SK-N-SH (cell line): ENCODE measurements around the gene ERVW-1.

ENCODE experiments used
- EZH2phosphoT487 ChIP-seq: fragments of 200-600 bp; sonication (generic); IDR thresholded peaks from 2 replicates; pipeline ENCODE4 v1.6.1; 2017; ENCODE audit warnings: low read depth, mixed run types, mild to moderate bottlenecking, antibody characterized with exemption, moderate library complexity, borderline replicate concordance
- POLR2AphosphoS5 ChIP-seq: IDR thresholded peaks from 2 replicates; pipeline ENCODE4 v1.6.1; 2012; ENCODE audit warnings: low read depth, low read length
- TAF1 ChIP-seq: IDR thresholded peaks from 2 replicates; pipeline ENCODE4 v1.6.1; 2012; ENCODE audit warnings: low read depth, mild to moderate bottlenecking, low read length, moderate library complexity, borderline replicate concordance

DNA sequence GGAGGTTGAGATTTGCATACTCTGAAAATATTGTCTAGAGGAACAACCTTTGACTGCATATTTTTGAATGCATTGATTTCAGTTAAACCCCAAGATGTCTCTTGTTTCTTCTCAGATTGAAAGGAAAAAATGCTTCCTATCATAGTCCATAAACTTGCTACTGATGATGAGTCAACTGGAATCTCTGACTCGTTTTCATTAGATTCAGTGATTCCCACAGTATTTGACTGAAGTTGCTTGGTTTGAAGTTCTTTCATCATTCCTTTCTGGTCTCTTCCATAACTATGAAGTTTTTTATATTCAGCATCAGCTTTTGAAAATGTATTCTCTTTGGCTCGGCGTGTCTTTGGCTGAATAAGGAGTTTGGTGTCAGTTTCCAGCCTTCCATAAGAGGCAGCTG is 39.9 kb upstream of the ERVW-1 start:
- TF ChIP-seq EZH2phosphoT487: no peak
- no peak for TF ChIP-seq POLR2AphosphoS5
- TF ChIP-seq TAF1: no peak
